HL-60/S4 treated with phorbol 12-myristate 13-acetate at 8.2 ng/mL for 4 days and 3 days (cell line): ENCODE results near the gene SCLT1.

Experiments
- in situ Hi-C: fragments of 300-500 bp; cut with MboI; formaldehyde crosslinking; loops from 2 replicates; pipeline ENCODE4 v1.15.0; 2022; ENCODE audit warnings: low sequenced_read_pairs

Gene SCLT1

DNA sequence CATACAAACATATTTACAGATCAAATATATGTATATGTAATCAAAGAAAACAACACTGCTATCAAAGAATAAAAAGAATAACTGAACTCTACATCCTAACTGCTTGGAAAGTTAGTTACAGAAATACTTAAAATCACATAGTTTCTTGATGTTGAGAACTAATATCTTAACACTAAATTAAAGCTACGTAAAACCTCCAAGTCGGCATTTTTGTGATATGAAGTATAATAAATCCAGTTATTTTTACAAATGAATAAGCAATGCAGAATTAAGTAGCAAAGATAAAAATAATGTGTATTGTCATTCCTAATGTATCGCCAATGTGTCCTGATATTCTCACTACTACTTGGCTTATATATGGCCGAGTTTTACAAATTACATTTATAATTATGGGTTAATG lies 215.4 kb downstream of the SCLT1 start:
- in situ Hi-C loops, result no loop called here

DNA sequence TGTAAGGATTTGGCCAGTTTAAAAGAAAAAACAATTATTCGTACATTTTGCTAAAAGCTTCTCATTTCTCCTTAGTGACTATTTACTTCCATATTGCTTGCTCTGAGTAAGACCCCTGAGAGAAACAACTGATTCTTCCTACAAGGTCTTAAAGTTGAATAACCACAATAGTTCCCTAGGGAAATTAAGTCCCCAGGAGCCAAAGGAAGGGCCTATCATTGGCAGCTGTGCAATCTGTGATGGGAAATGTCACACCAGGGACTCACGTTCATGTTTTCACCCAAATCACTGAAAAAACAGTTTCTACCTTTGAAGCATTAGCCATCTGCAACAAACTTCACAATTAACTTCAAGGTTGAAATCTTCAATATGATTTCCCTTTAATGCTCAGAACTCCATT lies 217.1 kb downstream of the SCLT1 start:
- in situ Hi-C loops, result no loop called here

DNA sequence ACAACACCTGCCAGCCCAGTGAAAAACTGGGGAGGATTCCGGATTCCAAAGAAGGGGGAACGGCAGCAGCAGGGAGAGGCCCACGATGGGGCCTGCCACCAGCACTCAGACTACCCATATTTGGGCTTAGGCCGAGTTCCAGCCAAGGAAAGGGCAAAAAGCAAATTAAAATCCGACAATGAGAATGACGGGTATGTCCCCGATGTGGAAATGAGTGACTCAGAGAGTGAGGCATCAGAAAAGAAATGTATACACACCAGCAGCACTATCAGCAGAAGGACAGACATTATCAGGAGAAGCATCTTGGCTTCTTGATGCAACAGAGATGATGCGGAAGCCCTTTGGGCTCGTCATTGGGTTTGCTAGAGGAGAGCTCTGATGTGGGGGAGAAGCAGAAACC lies 221.4 kb downstream of the SCLT1 start:
- in situ Hi-C loops, result no loop called here

DNA sequence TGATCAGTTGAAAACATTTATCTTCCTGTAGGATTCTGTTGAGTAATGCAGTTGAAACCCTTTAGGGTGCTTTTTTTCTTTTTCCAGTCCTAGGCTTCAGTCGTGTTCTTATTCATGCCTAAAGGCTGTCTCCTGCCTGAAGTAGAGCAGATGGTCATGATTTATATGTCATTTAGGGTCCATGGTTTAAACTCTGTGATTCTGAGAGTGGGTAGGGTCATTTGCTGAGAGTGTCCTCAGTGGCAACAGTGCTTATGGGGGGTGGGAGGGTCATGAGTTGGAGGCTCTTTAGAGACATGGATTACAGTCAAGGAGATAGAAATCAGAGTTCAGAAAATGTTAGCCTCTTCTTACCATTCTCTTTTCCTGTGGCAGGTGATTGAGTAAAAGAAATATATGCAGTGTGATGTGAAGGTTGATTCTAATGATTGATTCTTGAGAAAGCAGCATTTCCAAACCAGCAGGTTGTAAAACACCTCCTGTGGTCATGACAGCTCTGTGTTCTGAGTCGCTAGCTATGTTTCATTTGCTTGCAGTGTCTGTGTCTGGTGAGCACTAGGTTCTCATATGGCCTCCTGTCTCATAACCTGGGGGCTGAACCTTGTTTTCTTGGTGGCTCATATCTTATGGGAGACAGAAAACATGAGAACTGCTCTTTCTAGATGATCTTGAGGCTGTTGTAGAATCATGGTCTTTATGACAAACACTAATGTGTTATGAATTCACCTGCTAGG lies 223.4 kb downstream of the SCLT1 start:
- in situ Hi-C loops, result no loop called here

GRCh38 chr4:128868758-128869157 lies 224.6 kb downstream of the SCLT1 start:
- in situ Hi-C loops, result no loop called here

GRCh38 chr4:128866691-128867090 lies 226.6 kb downstream of the SCLT1 start:
- in situ Hi-C loops, result no loop called here

GRCh38 chr4:128866269-128866668 lies 227.1 kb downstream of the SCLT1 start:
- in situ Hi-C loops, result no loop called here

DNA sequence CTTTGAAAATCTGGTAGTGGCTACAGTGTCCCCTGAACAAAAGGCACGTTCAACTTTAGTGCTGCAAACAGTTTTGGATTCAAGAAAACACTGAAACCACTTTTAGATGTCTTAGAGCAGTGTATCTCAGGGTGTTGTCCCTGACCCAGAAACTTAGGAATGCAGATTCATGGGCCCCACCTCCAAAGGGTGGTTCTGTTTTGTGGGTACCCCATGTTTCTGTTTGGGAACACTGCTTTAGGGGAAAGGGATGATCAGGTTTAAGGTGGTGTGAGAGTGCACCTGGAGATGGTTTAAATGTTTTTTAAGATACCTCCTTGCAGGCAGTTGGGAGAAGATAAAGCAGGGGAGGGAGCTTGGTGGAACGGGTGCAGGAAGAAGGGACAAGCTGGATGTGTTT lies 228.2 kb downstream of the SCLT1 start:
- in situ Hi-C loops, result no loop called here

- in situ Hi-C loops, result no loop called here
Measured at GRCh38 chr4:128863312-128864075, 229.8 kb downstream of the SCLT1 start.

GRCh38 chr4:128862608-128863311 lies 230.6 kb downstream of the SCLT1 start:
- in situ Hi-C loops, result no loop called here

GRCh38 chr4:128861856-128862518 lies 231.4 kb downstream of the SCLT1 start:
- in situ Hi-C loops, result no loop called here

DNA sequence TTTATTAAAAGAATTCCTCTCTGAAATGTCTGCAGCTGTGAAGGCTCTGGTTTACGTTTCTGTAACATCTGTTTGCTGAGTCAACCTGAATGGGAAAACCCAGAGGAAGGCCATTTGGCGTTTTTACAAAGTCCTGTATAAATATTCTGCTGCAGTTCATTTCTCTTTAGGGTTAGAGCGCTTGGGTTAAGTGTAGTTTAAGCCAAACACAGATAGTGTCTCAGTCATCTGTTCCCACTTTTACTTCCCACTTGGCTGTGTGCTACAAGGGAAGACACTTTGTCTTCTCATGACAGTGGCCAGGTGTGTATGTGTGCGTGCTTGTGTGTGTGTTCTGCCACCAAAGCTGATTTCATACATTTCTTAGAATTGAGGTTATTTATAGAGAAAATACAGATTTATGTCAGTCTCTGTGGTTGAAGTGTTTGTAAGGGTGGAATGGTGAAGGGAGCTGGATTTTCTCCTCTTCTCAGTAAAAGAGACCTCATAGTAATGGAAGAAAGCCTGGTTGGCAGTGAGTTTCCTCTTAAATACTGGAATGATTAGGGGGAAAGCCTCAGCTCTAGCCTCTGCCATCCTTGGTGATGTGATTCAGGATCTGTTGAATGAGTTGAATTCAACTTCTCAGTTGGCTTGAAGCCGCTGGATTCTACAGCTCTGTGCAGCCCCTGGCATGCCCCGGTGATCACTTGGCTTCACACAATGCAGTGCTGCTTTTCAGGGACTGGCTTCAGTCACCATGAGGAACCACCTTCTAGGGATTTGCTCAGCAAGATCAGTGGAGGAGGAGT lies 233.3 kb downstream of the SCLT1 start:
- in situ Hi-C loops, result no loop called here

DNA sequence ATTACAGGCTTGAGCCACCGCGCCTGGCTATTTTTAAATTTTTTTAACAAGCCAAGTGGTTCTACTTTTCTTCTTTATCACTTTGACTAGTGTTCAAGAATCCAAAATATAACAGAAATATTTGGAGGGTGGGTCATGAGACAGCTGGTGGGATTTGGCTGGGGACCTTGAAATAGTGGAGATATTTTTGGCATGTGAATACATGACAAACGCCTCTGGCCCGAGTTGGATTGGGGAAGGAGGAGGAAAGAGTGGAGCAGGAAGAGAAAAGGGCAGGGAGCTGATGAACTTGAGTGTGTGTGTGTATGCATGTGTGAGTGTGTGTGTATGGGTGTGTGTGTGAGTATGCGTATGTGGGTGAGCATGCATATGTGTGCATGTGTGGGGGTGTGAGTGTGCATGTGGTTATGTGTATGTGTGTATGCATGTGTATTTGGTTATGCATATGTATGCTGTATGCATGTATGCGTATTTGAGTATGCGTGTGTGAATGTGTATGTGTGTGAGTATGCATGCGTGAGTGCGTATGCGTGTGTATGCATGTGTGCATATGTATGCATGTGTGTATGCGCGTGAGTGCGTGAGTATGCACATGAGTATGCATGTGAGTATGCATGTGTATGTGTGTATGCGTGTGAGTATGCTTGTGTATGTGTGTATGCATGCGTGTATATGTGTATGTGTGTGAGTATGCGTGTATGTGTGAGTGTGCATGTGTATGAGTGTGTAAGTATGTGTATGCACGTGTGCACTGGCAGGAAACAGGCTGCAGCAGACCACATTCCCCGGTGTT lies 234.3 kb downstream of the SCLT1 start:
- in situ Hi-C loops, result no loop called here

DNA sequence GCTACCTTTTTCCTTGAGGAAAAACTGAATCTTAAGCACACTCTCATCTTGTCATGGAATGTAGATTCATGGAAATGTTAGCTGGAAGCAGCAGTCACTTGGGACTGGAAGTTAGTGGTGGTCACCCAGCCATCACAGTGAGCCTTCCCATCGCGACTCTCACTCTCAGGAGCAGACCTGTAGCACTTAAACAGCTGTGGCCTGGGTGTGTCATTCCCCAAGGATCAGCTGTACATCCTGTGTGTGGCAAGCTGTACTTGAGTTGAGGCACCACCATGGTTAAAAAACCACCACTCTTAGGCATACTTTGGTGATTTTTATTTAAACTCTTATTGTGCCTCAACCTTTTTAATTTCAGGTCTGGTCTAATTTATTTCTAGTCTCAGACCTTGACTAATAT lies 237.1 kb downstream of the SCLT1 start:
- in situ Hi-C loops, result no loop called here

- in situ Hi-C loops, result no loop called here
Measured at GRCh38 chr4:128855621-128856020, 237.7 kb downstream of the SCLT1 start.

GRCh38 chr4:128854433-128854832 lies 238.9 kb downstream of the SCLT1 start:
- in situ Hi-C loops, result no loop called here

DNA sequence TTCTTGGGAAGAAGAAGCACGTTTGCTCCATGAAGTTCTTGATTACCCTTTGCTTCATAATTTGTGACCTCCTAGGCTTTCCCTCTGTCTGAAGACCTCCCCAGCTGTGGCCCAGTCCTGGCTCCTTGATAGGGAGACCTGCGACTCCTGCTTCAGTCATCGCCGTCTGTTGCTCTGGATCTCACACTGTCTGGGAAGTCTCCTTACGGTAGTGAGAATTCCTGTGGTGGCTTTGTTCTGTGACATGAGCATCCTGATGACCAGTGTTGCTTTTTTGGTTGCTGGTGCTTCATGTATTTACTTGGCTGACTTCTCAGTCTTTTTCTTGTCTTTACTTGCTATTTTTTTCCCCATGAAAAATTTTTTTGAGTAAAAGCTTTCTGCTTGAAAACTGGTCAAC lies 239.6 kb downstream of the SCLT1 start:
- in situ Hi-C loops, result no loop called here

- in situ Hi-C loops, result no loop called here
Measured at GRCh38 chr4:128850252-128850651, 243.1 kb downstream of the SCLT1 start.

GRCh38 chr4:128848461-128848860 lies 244.9 kb downstream of the SCLT1 start:
- in situ Hi-C loops, result no loop called here
